HEK293 (cell line): ENCODE measurements around the gene DPEP3.

Experiments used
- CTCF ChIA-PET: fragments of 350-600 bp; formaldehyde crosslinking; extraction: SDS; loops from one replicate; lab custom pipeline; 2021; ENCODE audit warnings: antibody characterized with exemption; lab: Yijun Ruan, JAX
- POLR2A ChIA-PET: fragments of 300-600 bp; formaldehyde crosslinking; extraction: SDS; loops from one replicate; lab custom pipeline; 2020; ENCODE audit warnings: antibody characterized with exemption, inconsistent platforms; lab: Yijun Ruan, JAX
- H3K27ac ChIP-seq: fragments of 200-500 bp; sonication (Bioruptor generic); 2 replicates; pipeline ENCODE4 v1.5.1; 2014; ENCODE audit warnings: low read depth, low read length, control low read depth, inconsistent platforms; ENCODE audit errors: extremely low read depth
- H3K36me3 ChIP-seq, 2 experiments: fragments of 200-500 bp in 1 of 2; sonication (Bioruptor generic) in 1 of 2; 1 replicate in 1 of 2; 2 replicates in 1 of 2; pipeline ENCODE4 v1.5.1; 2014 to 2017; ENCODE audit warnings: inconsistent platforms in 2 of 2, low read length in 2 of 2; ENCODE audit not compliant: control insufficient read depth in 2 of 2, insufficient read depth in 1 of 2
- H3K4me1 ChIP-seq: fragments of 200-500 bp; sonication (Bioruptor generic); 2 replicates; pipeline ENCODE4 v1.5.1; 2014; ENCODE audit warnings: mild to moderate bottlenecking, low read length, inconsistent platforms; ENCODE audit not compliant: control insufficient read depth, insufficient read depth
- H3K4me3 ChIP-seq: 2 replicates; pipeline ENCODE4 v1.5.1; 2011; ENCODE audit warnings: low read depth, mild to moderate bottlenecking, control low read depth, low read length, moderate library complexity
- H3K9me3 ChIP-seq: fragments of 200-500 bp; sonication (Bioruptor generic); 2 replicates; pipeline ENCODE4 v1.5.1; 2014; ENCODE audit warnings: low read depth, low read length, inconsistent platforms; ENCODE audit not compliant: control insufficient read depth, insufficient read depth
- KLF8 ChIP-seq: fragments of 450-650 bp; formaldehyde crosslinking; IDR thresholded peaks from 2 replicates; pipeline ENCODE4 v1.5.1; 2016; ENCODE audit warnings: missing biosample characterization, missing genetic modification characterization
- OSR2 ChIP-seq: fragments of 450-650 bp; formaldehyde crosslinking; IDR thresholded peaks from 2 replicates; pipeline ENCODE4 v1.5.1; 2016; ENCODE audit warnings: missing biosample characterization, missing genetic modification characterization
- SCRT2 ChIP-seq: fragments of 450-650 bp; formaldehyde crosslinking; IDR thresholded peaks from 2 replicates; pipeline ENCODE4 v1.5.1; 2016; ENCODE audit warnings: missing biosample characterization, missing genetic modification characterization
- TRIM28 ChIP-seq: IDR thresholded peaks from 2 replicates; pipeline ENCODE4 v1.6.1; 2011; ENCODE audit warnings: low read length, control low read depth, borderline replicate concordance
- ZBTB17 ChIP-seq: fragments of 450-650 bp; formaldehyde crosslinking; IDR thresholded peaks from 2 replicates; pipeline ENCODE4 v1.5.1; 2016; ENCODE audit warnings: missing biosample characterization, missing genetic modification characterization
- ZBTB20 ChIP-seq: fragments of 450-650 bp; formaldehyde crosslinking; IDR thresholded peaks from 2 replicates; pipeline ENCODE4 v1.5.1; 2016; ENCODE audit warnings: missing biosample characterization, missing genetic modification characterization
- ZEB2 ChIP-seq: fragments of 450-650 bp; formaldehyde crosslinking; IDR thresholded peaks from 2 replicates; pipeline ENCODE4 v1.5.1; 2016; ENCODE audit warnings: missing biosample characterization, missing genetic modification characterization
- ZIC2 ChIP-seq: fragments of 450-650 bp; formaldehyde crosslinking; IDR thresholded peaks from 2 replicates; pipeline ENCODE4 v1.5.1; 2016; ENCODE audit warnings: missing biosample characterization, missing genetic modification characterization
- ZNF10 ChIP-seq: fragments of 450-650 bp; formaldehyde crosslinking; IDR thresholded peaks from 2 replicates; pipeline ENCODE4 v1.5.1; 2017; ENCODE audit warnings: missing biosample characterization, missing genetic modification characterization
- ZNF174 ChIP-seq: fragments of 450-650 bp; formaldehyde crosslinking; IDR thresholded peaks from 2 replicates; pipeline ENCODE4 v1.5.0; 2017; ENCODE audit warnings: missing biosample characterization, mild to moderate bottlenecking, missing genetic modification characterization
- ZNF335 ChIP-seq: fragments of 450-650 bp; formaldehyde crosslinking; conservative IDR thresholded peaks from 2 replicates; pipeline ENCODE4 v1.5.1; 2016; ENCODE audit warnings: missing biosample characterization, missing genetic modification characterization
- ZNF37A ChIP-seq: fragments of 450-650 bp; IDR thresholded peaks from 2 replicates; pipeline ENCODE4 v1.5.1; 2018; ENCODE audit warnings: missing biosample characterization, missing genetic modification characterization
- ZNF530 ChIP-seq: fragments of 450-650 bp; formaldehyde crosslinking; IDR thresholded peaks from 2 replicates; pipeline ENCODE4 v1.5.1; 2016; ENCODE audit warnings: low read depth, missing biosample characterization, missing genetic modification characterization
- ZNF558 ChIP-seq: fragments of 450-650 bp; formaldehyde crosslinking; IDR thresholded peaks from 2 replicates; pipeline ENCODE4 v1.5.1; 2016; ENCODE audit warnings: missing biosample characterization, missing genetic modification characterization
- ZNF600 ChIP-seq: fragments of 450-650 bp; formaldehyde crosslinking; IDR thresholded peaks from 2 replicates; pipeline ENCODE4 v1.5.1; 2016; ENCODE audit warnings: missing biosample characterization, missing genetic modification characterization
- ZNF623 ChIP-seq: fragments of 450-650 bp; formaldehyde crosslinking; IDR thresholded peaks from 2 replicates; pipeline ENCODE4 v1.5.1; 2016; ENCODE audit warnings: missing biosample characterization, missing genetic modification characterization
- ZNF654 ChIP-seq: fragments of 450-650 bp; formaldehyde crosslinking; IDR thresholded peaks from 2 replicates; pipeline ENCODE4 v1.5.1; 2016; ENCODE audit warnings: low read depth, missing biosample characterization, missing genetic modification characterization
- ZNF701 ChIP-seq: fragments of 450-650 bp; formaldehyde crosslinking; IDR thresholded peaks from 2 replicates; pipeline ENCODE4 v1.5.1; 2016; ENCODE audit warnings: missing biosample characterization, missing genetic modification characterization
- ZNF792 ChIP-seq: fragments of 450-650 bp; formaldehyde crosslinking; IDR thresholded peaks from 2 replicates; pipeline ENCODE4 v1.5.1; 2016; ENCODE audit warnings: missing biosample characterization, missing genetic modification characterization
- ZNF843 ChIP-seq: fragments of 450-650 bp; formaldehyde crosslinking; IDR thresholded peaks from 2 replicates; pipeline ENCODE4 v1.5.1; 2016; ENCODE audit warnings: missing biosample characterization, missing genetic modification characterization
- ZXDB ChIP-seq: fragments of 450-650 bp; formaldehyde crosslinking; IDR thresholded peaks from 2 replicates; pipeline ENCODE4 v1.5.1; 2016; ENCODE audit warnings: missing biosample characterization, missing genetic modification characterization
- TF ChIP-seq, protein P1 (sequence below): fragments of 450-650 bp; formaldehyde crosslinking; optimal IDR thresholded peaks from 2 replicates; pipeline ENCODE3; 2016; ENCODE audit warnings: missing biosample characterization, mild to moderate bottlenecking, missing genetic modification characterization
- TF ChIP-seq, protein P2 (sequence below): fragments of 450-650 bp; formaldehyde crosslinking; IDR thresholded peaks from 2 replicates; pipeline ENCODE4 v1.5.1; 2016; ENCODE audit warnings: missing biosample characterization, missing genetic modification characterization
- TF ChIP-seq, protein P3 (sequence below): fragments of 450-650 bp; formaldehyde crosslinking; IDR thresholded peaks from 2 replicates; pipeline ENCODE4 v1.5.1; 2017; ENCODE audit warnings: missing biosample characterization, missing genetic modification characterization
- TF ChIP-seq, protein P4 (sequence below): fragments of 450-650 bp; formaldehyde crosslinking; IDR thresholded peaks from 2 replicates; pipeline ENCODE4 v1.5.1; 2017; ENCODE audit warnings: missing biosample characterization, mild to moderate bottlenecking, missing genetic modification characterization, moderate library complexity
- TF ChIP-seq, protein P5 (sequence below): fragments of 450-650 bp; formaldehyde crosslinking; IDR thresholded peaks from 2 replicates; pipeline ENCODE4 v1.5.1; 2016; ENCODE audit warnings: missing biosample characterization, missing genetic modification characterization
- TF ChIP-seq, protein P6 (sequence below): fragments of 450-650 bp; formaldehyde crosslinking; IDR thresholded peaks from 2 replicates; pipeline ENCODE4 v1.5.1; 2016; ENCODE audit warnings: missing biosample characterization, missing genetic modification characterization
- TF ChIP-seq, protein P7 (sequence below): fragments of 450-650 bp; formaldehyde crosslinking; IDR thresholded peaks from 2 replicates; pipeline ENCODE4 v1.5.1; 2016; ENCODE audit warnings: missing biosample characterization, missing genetic modification characterization

DPEP3 gene

DNA sequence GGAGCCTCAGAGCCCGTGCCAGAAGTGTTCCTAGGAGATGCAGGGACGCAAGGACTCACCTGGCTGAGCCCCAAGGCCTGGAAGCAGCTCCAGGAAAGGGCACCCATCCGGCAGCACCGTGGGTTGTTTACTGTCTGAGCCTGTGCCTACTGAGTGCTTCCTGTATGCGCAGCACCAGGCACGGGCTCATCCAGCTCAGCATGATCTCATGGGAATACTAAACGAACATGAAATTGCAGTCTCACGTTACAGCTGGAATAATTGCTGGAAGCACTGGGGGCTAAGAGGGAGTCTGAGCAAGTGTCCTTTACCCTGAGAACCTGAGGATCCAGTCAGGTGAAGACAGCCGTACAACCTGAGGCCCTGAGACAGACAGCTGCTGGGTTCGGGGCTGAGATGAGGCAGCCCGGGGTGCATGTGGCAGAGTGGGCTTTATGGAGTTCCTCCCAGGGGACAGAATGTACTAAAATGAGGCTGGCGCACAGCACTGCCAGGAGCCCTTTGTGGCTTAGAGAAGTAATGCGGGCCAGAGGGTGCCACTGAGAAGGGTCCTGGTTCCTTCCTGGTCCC lies 54.0 kb downstream of the DPEP3 start:
- Histone ChIP-seq H3K4me1 (peaks cover 10% of the 10 kb centered on the region; the same call in 1 of the 2 replicates), H3K9me3 (no peaks in the 10 kb centered on the region), H3K36me3 (peaks cover 0 to 55% of the 10 kb centered on the region in 2 experiments; a peak in 1 of 3 replicates), H3K27ac (peak overlapping the region; percentile 20; the same call in 1 of the 2 replicates), H3K4me3 (no peak overlapping the region)
- ChIA-PET CTCF (interaction anchor here (0.5 to 4.9 kb wide), 13 partner anchors 9 to 405 kb away, joined by 3 to 62 read pairs (median 3); partner anchors contain the start of gene NRN1L), POLR2A (interaction anchor here (1.0 to 3.0 kb wide), 3 partner anchors 8 to 10 kb away, joined by 3 to 10 read pairs (median 4); no protein-coding TSS in a partner anchor)
- TF ChIP-seq ZNF10 (tag by site-specific recombination): 0 out of 2 replicates have a peak, but pooled peaks have one; percentile 55
- TF ChIP-seq ZNF792: peak; percentile 97; the same call in 1 of the 2 replicates
- TF ChIP-seq, protein P1, sequence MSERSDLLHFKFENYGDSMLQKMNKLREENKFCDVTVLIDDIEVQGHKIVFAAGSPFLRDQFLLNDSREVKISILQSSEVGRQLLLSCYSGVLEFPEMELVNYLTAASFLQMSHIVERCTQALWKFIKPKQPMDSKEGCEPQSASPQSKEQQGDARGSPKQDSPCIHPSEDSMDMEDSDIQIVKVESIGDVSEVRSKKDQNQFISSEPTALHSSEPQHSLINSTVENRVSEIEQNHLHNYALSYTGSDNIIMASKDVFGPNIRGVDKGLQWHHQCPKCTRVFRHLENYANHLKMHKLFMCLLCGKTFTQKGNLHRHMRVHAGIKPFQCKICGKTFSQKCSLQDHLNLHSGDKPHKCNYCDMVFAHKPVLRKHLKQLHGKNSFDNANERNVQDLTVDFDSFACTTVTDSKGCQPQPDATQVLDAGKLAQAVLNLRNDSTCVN (tag by site-specific recombination): peak; percentile 26
- TF ChIP-seq ZNF843 (tag by site-specific recombination): 0 out of 2 replicates have a peak, but pooled peaks have one; percentile 24
- no peak for TF ChIP-seq ZNF174
- TF ChIP-seq SCRT2: peak; percentile 44; the same call in 1 of the 2 replicates
- TF ChIP-seq ZNF37A (tag by site-specific recombination): no peak
- TF ChIP-seq, protein P2, sequence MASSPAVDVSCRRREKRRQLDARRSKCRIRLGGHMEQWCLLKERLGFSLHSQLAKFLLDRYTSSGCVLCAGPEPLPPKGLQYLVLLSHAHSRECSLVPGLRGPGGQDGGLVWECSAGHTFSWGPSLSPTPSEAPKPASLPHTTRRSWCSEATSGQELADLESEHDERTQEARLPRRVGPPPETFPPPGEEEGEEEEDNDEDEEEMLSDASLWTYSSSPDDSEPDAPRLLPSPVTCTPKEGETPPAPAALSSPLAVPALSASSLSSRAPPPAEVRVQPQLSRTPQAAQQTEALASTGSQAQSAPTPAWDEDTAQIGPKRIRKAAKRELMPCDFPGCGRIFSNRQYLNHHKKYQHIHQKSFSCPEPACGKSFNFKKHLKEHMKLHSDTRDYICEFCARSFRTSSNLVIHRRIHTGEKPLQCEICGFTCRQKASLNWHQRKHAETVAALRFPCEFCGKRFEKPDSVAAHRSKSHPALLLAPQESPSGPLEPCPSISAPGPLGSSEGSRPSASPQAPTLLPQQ (tag by site-specific recombination): peak; percentile 40; the same call in 1 of the 2 replicates
- peak; percentile 57; the same call in 1 of the 2 replicates for TF ChIP-seq TRIM28
- peak; percentile 72 for TF ChIP-seq ZBTB17 (tag by site-specific recombination)
- peak; percentile 33; the same call in 1 of the 2 replicates for TF ChIP-seq ZNF600 (tag by site-specific recombination)
- no peak for TF ChIP-seq ZNF558 (tag by site-specific recombination)
- peak; percentile 49; the same call in 1 of the 2 replicates for TF ChIP-seq ZXDB (tag by site-specific recombination)
- TF ChIP-seq, protein P3, sequence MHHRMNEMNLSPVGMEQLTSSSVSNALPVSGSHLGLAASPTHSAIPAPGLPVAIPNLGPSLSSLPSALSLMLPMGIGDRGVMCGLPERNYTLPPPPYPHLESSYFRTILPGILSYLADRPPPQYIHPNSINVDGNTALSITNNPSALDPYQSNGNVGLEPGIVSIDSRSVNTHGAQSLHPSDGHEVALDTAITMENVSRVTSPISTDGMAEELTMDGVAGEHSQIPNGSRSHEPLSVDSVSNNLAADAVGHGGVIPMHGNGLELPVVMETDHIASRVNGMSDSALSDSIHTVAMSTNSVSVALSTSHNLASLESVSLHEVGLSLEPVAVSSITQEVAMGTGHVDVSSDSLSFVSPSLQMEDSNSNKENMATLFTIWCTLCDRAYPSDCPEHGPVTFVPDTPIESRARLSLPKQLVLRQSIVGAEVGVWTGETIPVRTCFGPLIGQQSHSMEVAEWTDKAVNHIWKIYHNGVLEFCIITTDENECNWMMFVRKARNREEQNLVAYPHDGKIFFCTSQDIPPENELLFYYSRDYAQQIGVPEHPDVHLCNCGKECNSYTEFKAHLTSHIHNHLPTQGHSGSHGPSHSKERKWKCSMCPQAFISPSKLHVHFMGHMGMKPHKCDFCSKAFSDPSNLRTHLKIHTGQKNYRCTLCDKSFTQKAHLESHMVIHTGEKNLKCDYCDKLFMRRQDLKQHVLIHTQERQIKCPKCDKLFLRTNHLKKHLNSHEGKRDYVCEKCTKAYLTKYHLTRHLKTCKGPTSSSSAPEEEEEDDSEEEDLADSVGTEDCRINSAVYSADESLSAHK (tag by site-specific recombination): no peak
- peak; percentile 83 for TF ChIP-seq ZBTB20 (tag by site-specific recombination)
- no peak for TF ChIP-seq ZNF701 (tag by site-specific recombination)
- no peak for TF ChIP-seq ZNF530 (tag by site-specific recombination)
- TF ChIP-seq ZIC2 (tag by site-specific recombination): peak; percentile 88
- TF ChIP-seq ZNF654: no peak
- TF ChIP-seq, protein P4, sequence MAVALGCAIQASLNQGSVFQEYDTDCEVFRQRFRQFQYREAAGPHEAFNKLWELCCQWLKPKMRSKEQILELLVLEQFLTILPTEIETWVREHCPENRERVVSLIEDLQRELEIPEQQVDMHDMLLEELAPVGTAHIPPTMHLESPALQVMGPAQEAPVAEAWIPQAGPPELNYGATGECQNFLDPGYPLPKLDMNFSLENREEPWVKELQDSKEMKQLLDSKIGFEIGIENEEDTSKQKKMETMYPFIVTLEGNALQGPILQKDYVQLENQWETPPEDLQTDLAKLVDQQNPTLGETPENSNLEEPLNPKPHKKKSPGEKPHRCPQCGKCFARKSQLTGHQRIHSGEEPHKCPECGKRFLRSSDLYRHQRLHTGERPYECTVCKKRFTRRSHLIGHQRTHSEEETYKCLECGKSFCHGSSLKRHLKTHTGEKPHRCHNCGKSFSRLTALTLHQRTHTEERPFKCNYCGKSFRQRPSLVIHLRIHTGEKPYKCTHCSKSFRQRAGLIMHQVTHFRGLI (tag by site-specific recombination): peak; percentile 84
- TF ChIP-seq, protein P5, sequence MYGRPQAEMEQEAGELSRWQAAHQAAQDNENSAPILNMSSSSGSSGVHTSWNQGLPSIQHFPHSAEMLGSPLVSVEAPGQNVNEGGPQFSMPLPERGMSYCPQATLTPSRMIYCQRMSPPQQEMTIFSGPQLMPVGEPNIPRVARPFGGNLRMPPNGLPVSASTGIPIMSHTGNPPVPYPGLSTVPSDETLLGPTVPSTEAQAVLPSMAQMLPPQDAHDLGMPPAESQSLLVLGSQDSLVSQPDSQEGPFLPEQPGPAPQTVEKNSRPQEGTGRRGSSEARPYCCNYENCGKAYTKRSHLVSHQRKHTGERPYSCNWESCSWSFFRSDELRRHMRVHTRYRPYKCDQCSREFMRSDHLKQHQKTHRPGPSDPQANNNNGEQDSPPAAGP (tag by site-specific recombination): 0 out of 2 replicates have a peak, but pooled peaks have one; percentile 25
- peak; percentile 78; the same call in 1 of the 2 replicates for TF ChIP-seq ZEB2
- peak; percentile 70 for TF ChIP-seq ZNF335 (tag by site-specific recombination)
- 0 out of 2 replicates have a peak, but pooled peaks have one; percentile 38 for TF ChIP-seq KLF8 (tag by site-specific recombination)
- TF ChIP-seq, protein P6, sequence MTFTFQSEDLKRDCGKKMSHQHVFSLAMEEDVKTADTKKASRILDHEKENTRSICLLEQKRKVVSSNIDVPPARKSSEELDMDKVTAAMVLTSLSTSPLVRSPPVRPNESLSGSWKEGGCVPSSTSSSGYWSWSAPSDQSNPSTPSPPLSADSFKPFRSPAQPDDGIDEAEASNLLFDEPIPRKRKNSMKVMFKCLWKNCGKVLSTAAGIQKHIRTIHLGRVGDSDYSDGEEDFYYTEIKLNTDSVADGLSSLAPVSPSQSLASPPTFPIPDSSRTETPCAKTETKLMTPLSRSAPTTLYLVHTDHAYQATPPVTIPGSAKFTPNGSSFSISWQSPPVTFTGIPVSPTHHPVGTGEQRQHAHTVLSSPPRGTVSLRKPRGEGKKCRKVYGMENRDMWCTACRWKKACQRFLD (tag by site-specific recombination): no peak
- no peak for TF ChIP-seq ZNF623 (tag by site-specific recombination)
- TF ChIP-seq, protein P7, sequence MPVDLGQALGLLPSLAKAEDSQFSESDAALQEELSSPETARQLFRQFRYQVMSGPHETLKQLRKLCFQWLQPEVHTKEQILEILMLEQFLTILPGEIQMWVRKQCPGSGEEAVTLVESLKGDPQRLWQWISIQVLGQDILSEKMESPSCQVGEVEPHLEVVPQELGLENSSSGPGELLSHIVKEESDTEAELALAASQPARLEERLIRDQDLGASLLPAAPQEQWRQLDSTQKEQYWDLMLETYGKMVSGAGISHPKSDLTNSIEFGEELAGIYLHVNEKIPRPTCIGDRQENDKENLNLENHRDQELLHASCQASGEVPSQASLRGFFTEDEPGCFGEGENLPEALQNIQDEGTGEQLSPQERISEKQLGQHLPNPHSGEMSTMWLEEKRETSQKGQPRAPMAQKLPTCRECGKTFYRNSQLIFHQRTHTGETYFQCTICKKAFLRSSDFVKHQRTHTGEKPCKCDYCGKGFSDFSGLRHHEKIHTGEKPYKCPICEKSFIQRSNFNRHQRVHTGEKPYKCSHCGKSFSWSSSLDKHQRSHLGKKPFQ (tag by site-specific recombination): no peak
- TF ChIP-seq OSR2 (tag by site-specific recombination): peak; percentile 91
